ENCODE results near the gene PALM.

DNA sequence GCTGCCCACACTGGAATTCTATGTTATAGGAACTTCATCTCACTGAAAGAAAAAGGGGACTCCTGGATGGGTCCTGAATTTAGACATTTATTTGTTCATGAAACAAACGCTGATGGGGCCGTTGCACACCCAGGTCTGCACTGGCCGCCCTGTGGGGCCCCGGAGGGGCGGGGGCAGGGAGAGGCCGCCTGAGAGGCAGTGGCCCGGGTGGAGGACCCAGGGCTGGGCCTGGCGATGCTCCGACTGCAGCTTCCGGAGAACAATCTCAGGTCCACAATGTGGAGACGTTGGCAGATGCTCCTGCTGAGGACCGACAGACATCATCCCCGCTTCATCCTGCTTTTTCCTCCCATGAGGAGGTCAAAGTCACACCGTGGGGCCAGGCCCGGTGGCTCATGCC lies 72.2 kb downstream of the PALM start:
- TF ChIP-seq SRF (CRISPR knock-in tag; IDR thresholded peaks at IDR 0.05) (no peak), ZNF174 (CRISPR knock-in tag; IDR thresholded peaks at IDR 0.05) (no peak), RCOR1 (IDR thresholded peaks at IDR 0.05; ENCODE audit: borderline replicate concordance in 1 of 2, low read depth in 2 of 2, low read length in 2 of 2) (no peak), KLF10 (CRISPR knock-in tag; IDR thresholded peaks at IDR 0.05) (no peak)

All from K562 (cell line).